ENCODE measurements around the gene NFATC1. TPM values are rescaled to one million over a fixed set of nuclear protein-coding genes. Genes with fewer than 3 reads are reported as not detected.

Gene NFATC1
- total RNA-seq, 1 experiment from 2014 or later, result 4.5 TPM

DNA sequence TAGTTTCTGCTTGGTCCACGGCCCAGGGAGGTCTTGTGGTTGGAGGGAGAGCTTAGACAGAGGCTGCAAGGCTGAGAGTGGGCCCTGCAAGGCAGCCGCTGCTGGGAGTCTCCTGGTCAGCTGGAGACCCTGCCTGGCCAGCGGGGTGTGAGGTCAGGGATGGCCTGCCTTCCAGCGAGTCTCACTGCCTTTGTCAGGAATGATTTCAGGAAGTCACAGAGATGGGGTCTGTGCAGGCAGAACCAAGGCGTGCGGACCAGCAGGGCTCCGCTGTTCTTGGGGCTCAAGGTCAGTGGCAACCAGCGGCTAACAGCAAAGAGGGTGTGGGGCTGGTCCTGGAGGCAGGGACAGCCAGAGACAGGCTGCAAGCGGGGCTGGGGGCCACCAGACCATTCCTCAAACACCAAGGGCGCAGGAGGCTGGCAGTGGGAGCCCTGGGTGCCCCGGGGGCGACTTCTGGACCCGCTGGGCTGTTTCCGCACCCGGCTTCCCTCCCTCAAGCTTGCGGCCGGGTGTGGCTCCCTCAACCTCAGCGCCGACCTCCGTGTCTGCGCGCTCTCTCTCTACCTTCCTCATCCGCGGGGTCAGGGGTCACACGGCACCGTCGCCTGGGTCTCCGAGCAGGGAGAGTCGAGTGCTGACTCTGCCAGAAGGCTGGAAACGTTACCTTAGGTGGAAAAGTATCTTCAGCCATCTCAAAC lies 159.4 kb downstream of the NFATC1 start:
- no peak overlapping the region for H3K4me3 ChIP-seq
- DNase-seq, result no peak
- no peaks in the 10 kb centered on the region for H3K27me3 ChIP-seq

DNA sequence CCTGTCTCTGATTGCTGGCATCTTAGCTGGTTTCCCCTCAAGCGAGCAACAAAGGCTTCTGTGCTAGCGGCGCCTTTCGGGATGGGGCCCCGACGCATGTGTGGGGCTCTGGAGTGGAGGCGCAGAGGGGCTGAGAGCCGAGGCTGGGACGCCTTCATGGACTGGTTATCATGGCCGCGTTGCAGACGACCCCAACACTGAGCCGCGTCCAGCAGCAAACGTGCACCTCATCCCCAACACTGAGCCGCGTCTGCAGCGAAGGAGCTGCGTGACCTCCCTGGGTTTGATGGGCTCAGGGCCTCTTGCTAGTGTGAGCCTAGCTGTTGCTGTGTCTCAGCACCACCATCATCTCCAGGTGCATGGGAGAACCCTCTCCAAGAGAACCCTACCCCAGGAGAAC lies 160.2 kb downstream of the NFATC1 start:
- H3K4me3 ChIP-seq, result no peak overlapping the region
- no peaks in the 10 kb centered on the region for H3K27me3 ChIP-seq
- H3K36me3 ChIP-seq, result no peaks in the 10 kb centered on the region
- no peak for DNase-seq
- H3K9me3 ChIP-seq, result no peaks in the 10 kb centered on the region

More for the DNA sequence above, 159.4 kb downstream of the NFATC1 start:
- no peaks in the 10 kb centered on the region for H3K36me3 ChIP-seq
- no peaks in the 10 kb centered on the region for H3K9me3 ChIP-seq

DNA sequence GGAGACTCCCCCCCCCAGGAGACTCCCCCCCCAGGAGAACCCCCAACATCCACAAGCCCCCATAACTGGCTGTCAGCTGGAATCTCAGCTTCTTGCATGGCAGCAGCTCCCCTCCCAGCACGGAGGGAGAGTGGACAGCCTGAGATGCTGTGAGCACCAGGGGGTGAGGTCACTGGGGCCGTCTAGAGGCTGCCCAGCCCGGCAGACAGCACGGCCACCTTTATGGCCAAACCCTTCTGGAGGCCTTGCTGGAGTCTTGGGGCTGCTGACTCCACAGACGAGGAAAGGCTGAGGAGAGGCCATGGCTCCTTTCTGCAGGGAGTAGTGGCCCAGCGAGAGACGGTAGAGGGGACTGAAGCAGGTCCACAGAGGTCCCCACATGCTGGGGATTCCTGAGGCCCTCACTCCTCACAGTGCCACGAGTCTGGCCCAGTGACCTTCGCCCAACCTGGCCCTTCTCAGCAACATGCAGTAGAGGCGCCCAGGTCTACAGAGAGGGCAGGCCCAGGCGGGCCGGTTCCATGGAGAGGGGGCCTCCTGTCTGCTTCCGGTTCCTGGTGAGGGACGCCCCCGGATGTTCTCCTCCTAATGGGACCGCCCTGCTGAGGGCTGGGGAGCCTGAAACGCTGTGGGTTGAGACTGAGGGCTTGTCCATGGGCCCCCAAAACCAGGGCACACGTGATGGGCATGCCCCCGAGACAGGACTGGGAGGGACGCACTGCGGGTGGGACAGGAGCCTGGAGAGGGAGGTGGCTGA lies 161.3 kb downstream of the NFATC1 start:
- H3K36me3 ChIP-seq, result no peaks in the 10 kb centered on the region
- H3K9me3 ChIP-seq, result no peaks in the 10 kb centered on the region
- no peak overlapping the region for H3K4me3 ChIP-seq
- no peaks in the 10 kb centered on the region for H3K27me3 ChIP-seq
- no peak for DNase-seq

DNA sequence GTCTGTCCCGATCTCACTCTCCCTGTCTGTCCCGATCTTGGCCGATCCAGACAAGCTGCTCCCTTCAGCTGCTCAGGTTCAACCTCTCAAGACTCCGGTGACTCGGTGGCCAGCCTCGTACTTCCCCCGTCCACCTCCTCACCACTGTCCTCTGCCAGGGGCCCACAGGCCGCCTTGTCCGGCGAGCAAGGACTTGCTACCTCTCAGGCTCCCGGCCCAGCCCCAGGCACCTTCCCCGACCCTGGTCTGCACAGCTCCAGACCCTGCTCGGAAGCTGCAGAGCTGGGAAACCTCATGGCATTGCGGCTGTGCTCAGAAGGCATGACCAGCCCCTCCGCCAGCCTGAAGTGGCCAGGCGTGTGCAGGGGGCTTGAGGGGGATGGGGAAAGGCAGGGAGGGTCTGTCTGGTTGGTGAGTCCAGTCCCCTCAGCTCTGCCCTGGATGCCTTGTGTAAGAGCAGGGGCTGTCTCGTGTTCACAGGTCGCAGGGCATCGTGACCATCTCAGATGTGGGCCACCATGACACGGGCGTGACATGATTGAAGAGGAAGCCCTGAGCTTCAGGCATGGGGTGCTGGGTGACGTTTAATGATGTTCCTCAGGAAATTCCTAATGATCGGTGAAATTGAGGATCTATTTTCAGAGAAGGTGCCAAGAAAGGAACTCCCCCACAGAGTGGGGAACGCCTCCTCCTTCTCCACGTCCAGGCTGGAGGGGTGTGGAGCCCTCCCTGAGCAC lies 162.6 kb downstream of the NFATC1 start:
- Histone ChIP-seq H3K4me3 (no peak overlapping the region), H3K9me3 (no peaks in the 10 kb centered on the region), H3K36me3 (no peaks in the 10 kb centered on the region), H3K27me3 (no peaks in the 10 kb centered on the region)
- DNase-seq, result no peak

DNA sequence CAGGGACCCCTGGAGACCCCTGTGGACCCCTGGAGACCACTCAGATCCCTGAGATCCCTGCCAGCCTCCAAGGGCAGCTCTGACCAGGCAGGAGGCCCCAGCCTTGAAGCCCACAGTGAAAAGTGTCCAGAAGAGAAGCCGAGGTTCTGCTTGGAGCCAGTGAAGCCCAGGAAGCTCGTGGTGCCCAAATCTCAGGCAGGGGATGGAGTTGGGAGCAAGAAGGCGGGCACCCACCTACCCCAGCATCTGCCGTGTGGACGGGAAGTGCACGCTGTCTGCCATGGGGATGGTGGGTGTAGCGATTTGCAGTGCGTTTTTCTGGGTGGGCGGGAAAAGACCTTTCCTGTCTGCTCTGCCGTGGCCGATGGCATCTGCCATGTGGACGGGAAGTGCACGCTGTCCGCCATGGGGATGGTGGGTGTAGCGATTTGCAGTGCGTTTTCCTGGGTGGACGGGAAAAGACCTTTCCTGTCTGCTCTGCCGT lies 163.2 kb downstream of the NFATC1 start:
- Histone ChIP-seq H3K9me3 (no peaks in the 10 kb centered on the region), H3K27me3 (no peaks in the 10 kb centered on the region), H3K36me3 (no peaks in the 10 kb centered on the region), H3K4me3 (no peak overlapping the region)
- DNase-seq, result no peak

DNA sequence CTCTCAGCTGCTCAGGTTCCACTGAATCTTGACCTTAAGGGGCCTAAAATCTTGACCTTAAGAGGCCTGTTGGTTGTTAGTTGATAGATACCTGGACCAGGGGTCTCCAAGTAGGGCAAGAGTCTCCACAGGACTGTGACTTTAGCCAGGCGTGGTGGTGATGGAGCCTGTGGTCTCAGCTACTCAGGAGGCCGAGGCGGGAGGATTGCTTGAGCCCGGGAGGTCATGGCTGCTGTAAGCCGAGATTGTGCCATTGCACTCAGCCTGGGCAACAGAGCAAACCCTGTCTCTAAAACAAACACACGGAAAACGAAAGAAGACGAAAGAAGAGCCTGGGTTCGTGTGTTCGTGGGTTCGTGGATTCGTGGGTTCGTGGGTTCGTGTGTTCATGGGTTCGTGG lies 163.7 kb downstream of the NFATC1 start:
- H3K27me3 ChIP-seq, result no peaks in the 10 kb centered on the region
- no peaks in the 10 kb centered on the region for H3K9me3 ChIP-seq
- no peak overlapping the region for H3K4me3 ChIP-seq
- DNase-seq, result no peak
- H3K36me3 ChIP-seq, result no peaks in the 10 kb centered on the region

DNA sequence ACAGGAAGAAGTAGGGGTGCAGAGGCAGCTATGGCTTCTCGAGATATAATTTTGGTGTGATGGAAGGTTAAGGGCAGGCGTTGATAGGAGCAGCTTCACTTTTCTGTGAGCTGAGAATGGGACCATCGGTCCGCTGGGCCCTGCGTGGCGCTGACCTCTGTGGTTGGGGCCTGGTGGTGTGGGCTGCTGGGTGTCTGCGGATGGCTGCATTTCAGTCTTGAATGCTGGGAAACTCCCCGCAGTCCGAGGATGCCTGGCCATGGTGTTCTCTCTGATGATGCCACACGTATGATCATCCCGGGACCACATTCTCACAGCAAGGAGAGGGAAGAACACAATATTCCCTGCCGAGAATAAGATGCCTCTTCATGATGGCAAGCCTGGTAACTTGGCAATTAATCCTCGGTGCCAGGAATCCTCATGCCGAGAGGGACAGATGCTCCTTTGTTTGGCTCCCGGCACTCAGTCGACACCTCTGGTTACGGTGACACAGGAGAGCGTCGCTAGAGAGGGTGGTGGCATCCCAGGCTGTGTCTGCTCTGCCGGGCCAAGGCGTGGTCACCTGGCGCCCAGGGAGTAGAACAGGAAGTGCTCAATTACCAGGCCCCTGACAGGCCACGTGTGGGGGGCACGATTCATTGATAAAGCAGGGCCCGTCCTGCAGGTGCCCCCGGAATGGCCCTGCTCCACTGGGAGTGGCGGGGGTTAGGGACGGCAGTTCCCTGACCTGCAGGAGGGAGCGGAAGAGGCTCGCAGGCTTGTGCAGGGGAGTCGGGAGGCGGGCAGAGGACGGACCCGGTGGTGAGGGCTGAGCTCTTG lies 164.5 kb downstream of the NFATC1 start:
- H3K4me3 ChIP-seq, result no peak overlapping the region
- H3K36me3 ChIP-seq, result no peaks in the 10 kb centered on the region
- H3K27me3 ChIP-seq, result no peaks in the 10 kb centered on the region
- no peaks in the 10 kb centered on the region for H3K9me3 ChIP-seq
- no peak for DNase-seq

DNA sequence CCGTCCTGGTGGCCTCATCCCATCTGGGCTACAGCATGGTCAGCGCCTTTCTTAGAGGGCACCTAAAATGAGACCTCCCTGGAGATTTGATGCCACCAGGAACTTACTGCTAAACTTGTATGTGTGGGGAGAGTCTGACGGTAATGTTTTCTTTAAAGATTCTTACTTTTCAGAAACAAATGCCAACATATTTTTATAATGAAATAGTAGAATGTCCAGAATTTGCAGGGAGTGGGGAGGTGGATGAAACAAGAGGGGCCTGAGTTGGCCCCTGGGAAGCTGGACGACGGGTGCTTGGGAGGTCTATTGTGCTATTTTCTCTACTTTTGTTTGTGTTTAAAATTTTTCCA lies 165.1 kb downstream of the NFATC1 start:
- Histone ChIP-seq H3K36me3 (no peaks in the 10 kb centered on the region), H3K27me3 (no peaks in the 10 kb centered on the region), H3K9me3 (no peaks in the 10 kb centered on the region), H3K4me3 (no peak overlapping the region)
- DNase-seq, result no peak

DNA sequence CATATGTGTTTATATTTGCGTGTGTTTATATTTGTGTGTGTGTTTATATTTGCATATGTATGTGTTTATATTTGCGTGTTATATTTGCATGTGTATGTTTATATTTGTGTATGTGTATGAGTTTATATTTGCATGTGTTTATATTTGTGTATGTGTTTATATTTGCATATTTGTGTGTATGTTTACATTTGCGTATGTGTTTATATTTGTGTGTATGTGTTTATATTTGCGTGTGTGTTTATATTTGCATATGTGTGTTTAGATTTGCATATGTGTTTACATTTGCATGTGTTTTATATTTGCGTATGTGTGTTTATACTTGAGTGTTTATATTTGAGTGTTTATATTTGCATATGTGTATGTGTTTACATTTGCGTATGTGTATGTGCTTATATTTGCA lies 168.2 kb downstream of the NFATC1 start:
- Histone ChIP-seq H3K4me3 (no peak overlapping the region), H3K36me3 (no peaks in the 10 kb centered on the region), H3K27me3 (no peaks in the 10 kb centered on the region), H3K9me3 (no peaks in the 10 kb centered on the region)
- no peak for DNase-seq

DNA sequence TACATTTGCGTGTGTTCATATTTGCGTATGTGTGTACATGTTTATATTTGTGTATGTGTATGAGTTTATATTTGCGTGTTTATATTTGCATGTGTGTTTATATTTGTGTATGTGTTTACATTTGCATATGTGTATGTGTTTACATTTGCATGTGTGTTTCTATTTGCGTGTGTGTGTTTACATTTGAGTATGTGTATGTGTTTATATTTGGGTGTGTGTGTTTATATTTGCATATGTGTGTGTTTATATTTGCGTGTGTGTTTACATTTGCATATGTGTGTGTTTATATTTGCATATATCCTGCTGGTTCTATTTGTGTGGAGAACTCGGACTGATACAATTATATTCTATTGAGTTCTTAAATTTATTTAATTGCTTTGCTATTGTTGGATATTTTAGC lies 168.7 kb downstream of the NFATC1 start:
- no peaks in the 10 kb centered on the region for H3K36me3 ChIP-seq
- DNase-seq, result no peak
- no peaks in the 10 kb centered on the region for H3K9me3 ChIP-seq
- H3K27me3 ChIP-seq, result no peaks in the 10 kb centered on the region
- H3K4me3 ChIP-seq, result no peak overlapping the region

DNA sequence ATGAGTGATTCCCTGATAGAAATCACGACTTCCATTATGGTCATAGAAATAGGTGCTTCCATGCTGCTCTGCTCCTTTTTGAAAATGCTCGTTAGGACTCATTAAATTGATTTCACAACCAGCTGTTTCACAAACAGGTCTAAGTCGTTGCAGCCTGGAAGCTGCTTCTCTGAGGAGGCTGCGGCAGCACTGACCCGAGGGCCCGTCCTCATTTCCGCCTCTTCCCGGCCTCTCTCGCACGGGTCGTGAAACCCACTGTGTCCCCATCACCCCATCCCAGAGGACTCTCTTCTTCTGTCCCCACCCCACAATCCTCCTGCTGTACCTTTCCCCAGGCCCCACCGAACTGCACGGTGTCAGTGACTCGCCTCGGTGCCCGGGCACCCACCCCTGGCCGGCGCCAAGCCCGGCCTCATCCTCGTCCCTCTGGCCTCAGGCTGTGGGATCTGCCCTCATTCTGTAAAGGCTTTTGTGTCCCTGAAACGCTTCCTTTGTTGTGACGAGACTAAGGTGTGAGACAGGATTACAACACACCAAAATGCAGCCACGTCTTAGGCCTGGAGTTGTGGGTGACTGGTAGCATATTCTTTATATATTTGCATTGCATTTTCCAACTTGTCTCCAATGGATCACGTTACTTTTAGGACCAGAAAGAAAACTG lies 171.2 kb downstream of the NFATC1 start:
- Histone ChIP-seq H3K9me3 (no peaks in the 10 kb centered on the region), H3K27me3 (no peaks in the 10 kb centered on the region), H3K36me3 (no peaks in the 10 kb centered on the region), H3K4me3 (no peak overlapping the region)
- DNase-seq, result no peak

DNA sequence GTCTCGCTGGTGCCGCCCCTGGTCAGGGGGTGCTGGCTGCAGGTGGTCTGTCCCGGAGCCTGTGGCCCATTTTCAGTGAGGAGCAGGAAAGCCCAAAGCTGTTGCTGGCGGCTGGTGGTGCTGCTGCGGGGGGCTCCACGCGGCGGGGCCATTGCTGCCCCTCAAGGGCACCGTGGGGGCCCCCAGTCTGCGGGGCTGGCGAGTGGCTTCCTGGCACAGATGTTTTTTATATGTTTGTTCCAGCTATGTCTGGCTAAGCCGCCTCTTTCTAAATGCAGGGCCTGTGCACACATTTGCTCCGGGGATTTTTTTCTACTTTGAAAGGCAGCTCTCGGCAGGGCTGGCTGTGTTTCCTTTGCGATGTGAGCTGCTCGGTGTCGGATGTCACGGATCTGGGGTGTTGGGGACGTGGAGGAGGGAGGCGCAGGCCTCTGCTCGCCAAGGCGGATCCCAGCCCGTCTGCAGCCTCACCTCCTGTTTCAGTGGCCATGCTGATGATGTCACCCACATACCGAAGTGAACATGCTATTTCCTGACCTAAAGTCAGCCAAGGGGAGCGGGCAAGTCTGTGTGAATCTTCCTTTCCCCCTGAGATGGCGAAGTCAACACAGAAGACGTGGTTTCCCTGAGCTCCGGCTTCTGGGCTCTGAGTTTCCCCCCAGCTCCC lies 171.9 kb downstream of the NFATC1 start:
- peak; percentile 79 for DNase-seq
- no peaks in the 10 kb centered on the region for H3K36me3 ChIP-seq
- H3K9me3 ChIP-seq, result no peaks in the 10 kb centered on the region
- no peaks in the 10 kb centered on the region for H3K27me3 ChIP-seq
- no peak overlapping the region for H3K4me3 ChIP-seq

DNA sequence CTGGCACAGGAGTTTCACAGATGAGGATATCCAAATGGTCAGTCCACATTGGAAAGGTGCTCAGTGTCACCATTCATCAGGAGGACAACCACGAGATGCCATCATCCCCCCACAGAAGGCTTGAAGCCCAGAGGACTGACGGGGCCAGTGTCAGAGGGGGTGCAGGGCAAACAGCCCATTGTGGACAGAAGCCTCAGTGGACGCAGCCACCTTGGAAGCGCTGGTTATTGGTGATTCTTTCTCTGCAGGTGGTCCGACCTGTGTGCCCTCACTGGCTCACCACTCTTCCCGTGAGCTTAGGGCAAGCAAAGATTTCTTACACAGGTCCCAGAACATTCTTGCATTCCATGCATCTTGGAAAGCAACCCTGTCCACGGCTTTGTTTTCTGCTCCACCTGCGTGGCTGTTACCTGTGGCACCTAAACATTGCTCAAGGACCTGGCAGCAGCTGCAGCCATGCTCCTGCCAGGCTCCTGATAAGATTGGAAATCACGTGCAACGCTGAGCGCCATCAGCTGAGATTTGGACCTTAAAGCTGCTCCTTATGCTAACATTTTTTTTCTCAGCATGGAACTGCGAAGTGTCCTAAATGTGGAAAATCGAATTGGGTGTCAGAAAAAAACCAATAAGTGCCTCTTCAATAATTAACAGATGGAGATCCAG lies 172.9 kb downstream of the NFATC1 start:
- Histone ChIP-seq H3K4me3 (no peak overlapping the region), H3K36me3 (no peaks in the 10 kb centered on the region), H3K9me3 (peaks cover 3% of the 10 kb centered on the region; the same call in 1 of the 2 replicates), H3K27me3 (no peaks in the 10 kb centered on the region)
- DNase-seq, result no peak

DNA sequence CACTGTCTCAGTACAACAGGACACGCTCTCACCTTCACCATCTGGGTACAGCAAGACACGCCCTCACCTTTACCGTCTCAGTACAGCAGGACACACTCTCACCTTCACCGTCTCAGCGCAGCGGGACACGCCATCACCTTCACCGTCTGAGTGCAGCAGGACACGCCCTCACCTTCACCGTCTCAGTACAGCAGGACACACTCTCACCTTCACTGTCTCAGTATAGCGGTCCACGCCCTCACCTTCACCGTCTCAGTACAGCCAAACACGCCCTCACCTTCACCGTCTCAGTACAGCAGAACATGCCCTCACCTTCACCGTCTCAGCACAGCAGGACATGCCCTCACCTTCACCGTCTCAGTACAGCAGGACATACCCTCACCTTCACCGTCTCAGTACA lies 174.0 kb downstream of the NFATC1 start:
- H3K36me3 ChIP-seq, result no peaks in the 10 kb centered on the region
- H3K9me3 ChIP-seq, result peaks cover 3% of the 10 kb centered on the region; the same call in 1 of the 2 replicates

More for the DNA sequence above, 174.0 kb downstream of the NFATC1 start:
- H3K4me3 ChIP-seq, result no peak overlapping the region
- DNase-seq, result no peak
- H3K27me3 ChIP-seq, result no peaks in the 10 kb centered on the region
